BJ (cell line): Measurements from ENCODE around the gene ITGB4. TPM values are rescaled to one million over a fixed set of nuclear protein-coding genes. Genes with fewer than 3 reads are reported as not detected.
A peak's percentile ranks its signal among the peaks of the same experiment; 100 is the strongest.

Source experiments
- CTCF ChIA-PET: fragments of 350-600 bp; formaldehyde crosslinking; extraction: SDS; loops from one replicate; lab custom pipeline; 2021; ENCODE audit warnings: antibody characterized with exemption, inconsistent platforms; lab: Yijun Ruan, JAX
- POLR2A ChIA-PET: fragments of 300-600 bp; sonication (Branson Sonifier 250); formaldehyde crosslinking; extraction: SDS; loops from one replicate; lab custom pipeline; 2021; ENCODE audit warnings: antibody characterized with exemption; lab: Charles Lee
- DNase-seq: peaks from one replicate; pipeline ENCODE4 v3.0.0-alpha.2; 2011; ENCODE audit warnings: low read depth
- H3K27me3 ChIP-seq: 2 replicates; pipeline ENCODE4 v1.6.0; 2011; ENCODE audit warnings: low read length; ENCODE audit not compliant: control insufficient read depth, insufficient read depth
- H3K36me3 ChIP-seq: 2 replicates; pipeline ENCODE4 v1.5.1; 2011; ENCODE audit warnings: low read length; ENCODE audit not compliant: control insufficient read depth, insufficient read depth
- H3K4me3 ChIP-seq: 2 replicates; pipeline ENCODE4 v1.5.1; 2011; ENCODE audit warnings: low read depth, mild to moderate bottlenecking, control low read depth, low read length
- CTCF ChIP-seq: IDR thresholded peaks from 2 replicates; pipeline ENCODE4 v1.5.1; 2011; ENCODE audit warnings: low read depth, mild to moderate bottlenecking, control low read depth, inconsistent platforms, low read length, moderate library complexity; ENCODE audit not compliant: insufficient read depth
- polyA plus RNA-seq: library from polyadenylated mRNA; depleted of rRNA; stranded (reverse); fragments of >200 nt; gene quantifications from 2 replicates; pipeline ENCODE4 v1.2.3, GENCODE V29; 2011

Gene ITGB4
- polyA plus RNA-seq, 1 experiment: 2.3 TPM

- ChIA-PET POLR2A (no interaction called here), CTCF (interaction anchor here (0.9 to 1.4 kb wide), 4 partner anchors 11 to 42 kb away, joined by 3 to 4 read pairs (median 3); no protein-coding TSS in a partner anchor)
- H3K36me3 ChIP-seq: peaks cover 36% of the 10 kb centered on the region
- H3K27me3 ChIP-seq: no peaks in the 10 kb centered on the region
- no peak for DNase-seq
- no peak for TF ChIP-seq CTCF
- no peak overlapping the region for H3K4me3 ChIP-seq
Measured at GRCh38 chr17:75706042-75706728, 15.1 kb upstream of the ITGB4 start.

- no peak for DNase-seq
- ChIA-PET CTCF (interaction anchor here (1.2 to 1.4 kb wide), 2 partner anchors 12 to 41 kb away, joined by 3 to 4 read pairs; no protein-coding TSS in a partner anchor), POLR2A (no interaction called here)
- no peak for TF ChIP-seq CTCF
- Histone ChIP-seq H3K36me3 (peaks cover 34% of the 10 kb centered on the region), H3K4me3 (no peak overlapping the region), H3K27me3 (no peaks in the 10 kb centered on the region)
Measured at GRCh38 chr17:75707079-75707571, 14.1 kb upstream of the ITGB4 start.

- Histone ChIP-seq H3K36me3 (peaks cover 1% of the 10 kb centered on the region; the same call in 1 of the 2 replicates), H3K27me3 (no peaks in the 10 kb centered on the region), H3K4me3 (no peak overlapping the region)
- ChIA-PET POLR2A (no interaction called here), CTCF (interaction anchor here (1.0 kb wide), 1 partner anchor 51 kb away, joined by 3 read pairs; no protein-coding TSS in a partner anchor)
- TF ChIP-seq CTCF: no peak
- DNase-seq: no peak
Measured at GRCh38 chr17:75712446-75712845, 8.8 kb upstream of the ITGB4 start.

GRCh38 chr17:75719732-75720131 lies 1.5 kb upstream of the ITGB4 start:
- Histone ChIP-seq H3K36me3 (no peaks in the 10 kb centered on the region), H3K27me3 (peaks cover 18% of the 10 kb centered on the region), H3K4me3 (no peak overlapping the region)
- no peak for TF ChIP-seq CTCF
- ChIA-PET POLR2A (no interaction called here), CTCF (interaction anchor here (1.0 to 2.4 kb wide), 7 partner anchors 13 to 118 kb away, joined by 3 to 9 read pairs (median 3); no protein-coding TSS in a partner anchor)
- no peak for DNase-seq

- ChIA-PET CTCF (interaction anchor here (0.6 to 2.4 kb wide), 5 partner anchors 16 to 160 kb away, joined by 3 to 9 read pairs (median 3); no protein-coding TSS in a partner anchor), POLR2A (no interaction called here)
- no peak for DNase-seq
- no peak for TF ChIP-seq CTCF
- Histone ChIP-seq H3K4me3 (peak overlapping the region; percentile 37), H3K27me3 (peaks cover 18% of the 10 kb centered on the region), H3K36me3 (no peaks in the 10 kb centered on the region)
Measured at GRCh38 chr17:75721463-75722011, 278 bp downstream of the ITGB4 start.
